GM23338 (cell line): ENCODE data around the gene SAT1. TPM values are rescaled to one million over a fixed set of nuclear protein-coding genes. Genes with fewer than 3 reads are reported as not detected.

Experiments
- ATAC-seq: fragments of 200-7000 bp; cut with Tn5 transposase; 3 replicates; pipeline ENCODE4 v1.9.1; 2020
- DNase-seq: peaks from one replicate; pipeline ENCODE4 v3.0.0-alpha.2; 2015; ENCODE audit warnings: low spot score
- H2AFZ ChIP-seq: fragments of 200-600 bp; sonication (generic); 2 replicates; pipeline ENCODE4 v1.8.0; 2016; ENCODE audit warnings: antibody characterized with exemption, mild to moderate bottlenecking, moderate library complexity
- H3F3A ChIP-seq: fragments of 200-600 bp; sonication (generic); replicated peaks from 2 replicates; pipeline ENCODE4 v1.8.0; 2017; ENCODE audit warnings: antibody characterized with exemption, mixed run types, low read depth
- H3K27ac ChIP-seq: fragments of 200-600 bp; sonication (generic); 2 replicates; pipeline ENCODE4 v1.6.1; 2016; ENCODE audit warnings: low read depth
- H3K27me3 ChIP-seq: fragments of 200-600 bp; sonication (generic); 2 replicates; pipeline ENCODE4 v1.8.0; 2016; ENCODE audit warnings: mild to moderate bottlenecking, mixed run types, moderate library complexity; ENCODE audit not compliant: insufficient read depth
- H3K36me3 ChIP-seq: fragments of 200-600 bp; sonication (generic); 2 replicates; pipeline ENCODE4 v1.8.0; 2016; ENCODE audit warnings: mild to moderate bottlenecking; ENCODE audit not compliant: insufficient read depth
- H3K4me1 ChIP-seq: fragments of 200-600 bp; sonication (generic); 2 replicates; pipeline ENCODE4 v1.8.0; 2016; ENCODE audit warnings: mild to moderate bottlenecking, moderate library complexity; ENCODE audit not compliant: insufficient read depth
- H3K4me2 ChIP-seq: fragments of 200-600 bp; sonication (generic); 2 replicates; pipeline ENCODE4 v1.7.1; 2017; ENCODE audit warnings: mixed run types
- H3K4me3 ChIP-seq: fragments of 200-600 bp; sonication (generic); 2 replicates; pipeline ENCODE4 v1.6.1; 2016; ENCODE audit warnings: mixed run types
- H3K79me2 ChIP-seq: fragments of 200-600 bp; sonication (generic); replicated peaks from 2 replicates; pipeline ENCODE4 v1.8.0; 2017; ENCODE audit warnings: mild to moderate bottlenecking; ENCODE audit not compliant: insufficient read depth
- H3K9me2 ChIP-seq: fragments of 200-600 bp; sonication (generic); 2 replicates; pipeline ENCODE4 v1.8.0; 2017; ENCODE audit not compliant: insufficient read depth
- H4K20me1 ChIP-seq: fragments of 200-600 bp; sonication (generic); replicated peaks from 2 replicates; pipeline ENCODE4 v1.8.0; 2017; ENCODE audit warnings: mild to moderate bottlenecking; ENCODE audit not compliant: insufficient read depth
- H3K27ac Mint-ChIP-seq: 2 replicates; pipeline ENCODE4 v1.8.0; 2020; ENCODE audit warnings: inconsistent platforms, mild to moderate bottlenecking, moderate library complexity, mixed read lengths
- H3K27me3 Mint-ChIP-seq: 3 replicates; pipeline ENCODE4 v1.8.0; 2022; ENCODE audit warnings: low read depth, mild to moderate bottlenecking, moderate library complexity, mixed read lengths, inconsistent platforms; ENCODE audit not compliant: insufficient read depth, poor library complexity
- H3K36me3 Mint-ChIP-seq: 3 replicates; pipeline ENCODE4 v1.8.0; 2021; ENCODE audit warnings: low read depth, mild to moderate bottlenecking, inconsistent platforms, moderate library complexity, mixed read lengths
- H3K4me1 Mint-ChIP-seq: 3 replicates; pipeline ENCODE4 v1.8.0; 2020; ENCODE audit warnings: mild to moderate bottlenecking, inconsistent platforms, mixed read lengths
- H3K4me3 Mint-ChIP-seq: 3 replicates; pipeline ENCODE4 v1.8.0; 2021; ENCODE audit warnings: moderate library complexity, mild to moderate bottlenecking, inconsistent platforms, mixed read lengths
- H3K9me3 Mint-ChIP-seq: 3 replicates; pipeline ENCODE4 v1.8.0; 2020; ENCODE audit warnings: moderate library complexity, mild to moderate bottlenecking, inconsistent platforms, mixed read lengths
- CREB1 ChIP-seq: fragments of 250-450 bp; sonication (Bioruptor Pico); IDR thresholded peaks from 2 replicates; pipeline ENCODE4 v1.5.0; 2020; ENCODE audit warnings: low read depth, mild to moderate bottlenecking, moderate library complexity
- CTCF ChIP-seq, 2 experiments: fragments of 200-600 bp in 1 of 2; sonication (generic) in 1 of 2; conservative IDR thresholded peaks; 2 replicates each; pipeline versions ENCODE4 v1.5.1 to v1.6.1; 2016 to 2017; ENCODE audit warnings: antibody characterized with exemption in 2 of 2, low read depth in 2 of 2, mild to moderate bottlenecking in 2 of 2, moderate library complexity in 1 of 2
- ETS1 ChIP-seq: IDR thresholded peaks from 2 replicates; pipeline ENCODE4 v1.6.1; 2016; ENCODE audit warnings: antibody characterized with exemption
- EZH2 ChIP-seq: fragments of 200-600 bp; sonication (generic); IDR thresholded peaks from one replicate; pipeline ENCODE4 v1.8.0; 2017; ENCODE audit warnings: antibody characterized with exemption, mild to moderate bottlenecking, low read depth; ENCODE audit not compliant: unreplicated experiment
- EZH2phosphoT487 ChIP-seq: fragments of 200-600 bp; sonication (generic); IDR thresholded peaks from one replicate; pipeline ENCODE4 v1.8.1; 2018; ENCODE audit warnings: antibody characterized with exemption; ENCODE audit not compliant: unreplicated experiment
- JUNB ChIP-seq: IDR thresholded peaks from one replicate; pipeline ENCODE4 v1.6.1; 2016; ENCODE audit warnings: antibody characterized with exemption; ENCODE audit not compliant: unreplicated experiment
- NANOG ChIP-seq: IDR thresholded peaks from 2 replicates; pipeline ENCODE4 v1.6.1; 2016; ENCODE audit warnings: antibody characterized with exemption, borderline replicate concordance
- POLR2AphosphoS5 ChIP-seq: IDR thresholded peaks from 2 replicates; pipeline ENCODE4 v1.6.1; 2016; ENCODE audit warnings: antibody characterized with exemption, low read depth
- REST ChIP-seq: IDR thresholded peaks from one replicate; pipeline ENCODE4 v1.6.1; 2018; ENCODE audit warnings: antibody characterized with exemption; ENCODE audit not compliant: unreplicated experiment
- STAT1 ChIP-seq: IDR thresholded peaks from one replicate; pipeline ENCODE4 v1.6.1; 2016; ENCODE audit warnings: antibody characterized with exemption; ENCODE audit not compliant: unreplicated experiment
- ZNF114 ChIP-seq: fragments of 250-450 bp; sonication (Bioruptor Pico); IDR thresholded peaks from 2 replicates; pipeline ENCODE4 v1.5.0; 2020; ENCODE audit warnings: mild to moderate bottlenecking, moderate library complexity
- ZNF331 ChIP-seq: fragments of 250-450 bp; sonication (Bioruptor Pico); IDR thresholded peaks from 2 replicates; pipeline ENCODE4 v1.5.0; 2020; ENCODE audit warnings: low read depth, mild to moderate bottlenecking, moderate library complexity
- ZNF462 ChIP-seq: fragments of 250-450 bp; sonication (Bioruptor Pico); IDR thresholded peaks from 2 replicates; pipeline ENCODE4 v1.5.0; 2020; ENCODE audit warnings: mild to moderate bottlenecking, moderate library complexity
- polyA plus RNA-seq: library from polyadenylated mRNA; unstranded; fragments of >200 nt; fragmentation: Nextera tagmentation; extraction: Ambion mirVana; gene quantifications from 2 replicates; pipeline ENCODE4 v1.2.1, GENCODE V29; 2016
- total RNA-seq: library from RNA; depleted of rRNA; stranded (reverse); fragments of >200 nt; shearing (Covaris generic); gene quantifications from 2 replicates; pipeline ENCODE4 v1.2.3, GENCODE V29; 2014

The SAT1 gene
- total and polyA plus RNA-seq, 2 experiments from 2014 or later = 44.1 to 101 TPM

GRCh38 chrX:23821847-23822246 is 38.9 kb downstream of the SAT1 start:
- Histone ChIP-seq H3K4me3 (no peak overlapping the region), H3K79me2 (no peaks in the 10 kb centered on the region), H3K4me1 (no peaks in the 10 kb centered on the region), H3K27ac (no peak overlapping the region), H3K4me2 (no peak overlapping the region), H4K20me1 (no peaks in the 10 kb centered on the region), H3K9me2 (no peaks in the 10 kb centered on the region), H2AFZ (no peak overlapping the region), H3K27me3 (no peaks in the 10 kb centered on the region), H3F3A (no peaks in the 10 kb centered on the region), H3K36me3 (no peaks in the 10 kb centered on the region)
- Mint-ChIP-seq H3K27me3 (no peaks in the 10 kb centered on the region), H3K36me3 (no peaks in the 10 kb centered on the region), H3K9me3 (no peaks in the 10 kb centered on the region), H3K4me1 (no peaks in the 10 kb centered on the region), H3K27ac (no peak overlapping the region), H3K4me3 (no peak overlapping the region)
- TF ChIP-seq REST (no peak), ZNF114 (CRISPR knock-in tag) (no peak), CTCF (conservative IDR thresholded peaks at IDR 0.05; ENCODE audit: low read depth in 2 of 2) (no peak), STAT1 (no peak), EZH2phosphoT487 (no peak), POLR2AphosphoS5 (no peak), ZNF462 (CRISPR knock-in tag) (no peak), CREB1 (CRISPR knock-in tag) (no peak), ETS1 (no peak), ZNF331 (CRISPR knock-in tag) (no peak), NANOG (no peak), EZH2 (no peak), JUNB (no peak)
- DNase-seq = no peak
- ATAC-seq = no peak
